ENCODE results near the gene SPATS1.
"Not testable (repeated sequence)": the region's sequence is repeated elsewhere in the genome, so short reads cannot be mapped to it uniquely, and the experiment has no call there.

DNA sequence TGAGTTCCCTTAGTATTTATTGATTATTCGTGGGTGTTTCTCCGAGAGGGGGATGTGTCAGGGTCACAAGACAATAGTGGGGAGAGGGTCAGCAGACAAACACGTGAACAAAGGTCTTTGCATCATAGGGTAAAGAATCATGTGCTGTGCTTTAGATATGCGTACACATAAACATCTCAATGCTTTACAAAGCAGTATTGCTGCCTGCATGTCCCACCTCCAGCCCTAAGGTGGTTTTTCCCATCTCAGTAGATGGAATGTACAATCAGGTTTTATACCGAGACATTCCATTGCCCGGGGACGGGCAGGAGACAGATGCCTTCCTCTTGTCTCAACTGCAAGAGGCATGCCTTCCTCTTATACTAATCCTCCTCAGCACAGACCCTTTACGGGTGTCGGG, 14.2 kb upstream of the SPATS1 start:
- not testable (repeated sequence) for TF ChIP-seq CTCF, EP300, POLR2A (IDR thresholded peaks at IDR 0.05)

Measured in tibial nerve (tissue), 4 donors.